Heart left ventricle (tissue), 13 donors: Measurements from ENCODE around the gene POLR3A.

Source experiments
- CTCF ChIP-seq, 12 donors: fragments of 200-600 bp; sonication (generic) in 4 of 12; IDR thresholded peaks; one replicate each; pipeline versions ENCODE4 v1.5.0 to v1.8.0; 2018 to 2022; ENCODE audit warnings: antibody characterized with exemption in 12 of 12, mild to moderate bottlenecking in 5 of 12
- POLR2A ChIP-seq, 2 donors: fragments of 450-650 bp; IDR thresholded peaks; one replicate each; pipeline ENCODE4 v1.6.1; 2017; ENCODE audit warnings: antibody characterized with exemption in 2 of 2, mild to moderate bottlenecking in 2 of 2, moderate library complexity in 2 of 2
- donor health status: ischemic (EF 13 %, LVEDD 7.1; RV severe dilation, severe dysfunction).
- donor health status: DM: no; HTN: yes; CAD: no.
- donor health status: DM: no; HTN: no; CAD: no.
- donor health status: ischemic (EF 25% LVEDD 6.9; RV normal size, moderate dysfunction).
- donor health status: ischemic (EF 25% LVEDD 5.7; RV mildly dilated, moderate dysfunction).
- donor health status: ischemic (EF 35%, LVEDD 5.7; RV mildly dilated, moderate dysfunction).
- donor health status: nonischemic (EF 11% LVEDD 7.7; RV severe dilation, severe dysfunction).
- donor health status: DM: yes; HTN: yes; CAD: no.
- donor health status: PGD.
- donor health status: ischemic (EF 29% LVEDD 5.4; RV normal size, mild dysfunction).
- donor health status: nonischemic (EF 23%, LVEDD 6.1; RV moderate dilation, normal function).

GRCh38 chr10:78072504-78072903, 43.2 kb upstream of the POLR3A start:
- TF ChIP-seq CTCF (IDR thresholded peaks at IDR 0.05): no peak
- no peak for TF ChIP-seq POLR2A (IDR thresholded peaks at IDR 0.05)
